ENCODE results near the gene GPC6.

Gene GPC6

GRCh38 chr13:93708308-93709075 lies 481.9 kb downstream of the GPC6 start:
- DNase-seq: no peak

- no peak for DNase-seq
These were observed 483.1 kb downstream of the GPC6 start for GRCh38 chr13:93709506-93710244.

GRCh38 chr13:93714171-93714570 lies 487.6 kb downstream of the GPC6 start:
- DNase-seq: no peak

- DNase-seq: no peak
These were observed 489.3 kb downstream of the GPC6 start for GRCh38 chr13:93715866-93716265.

- DNase-seq: no peak
These were observed 490.0 kb downstream of the GPC6 start for GRCh38 chr13:93716623-93717022.

- DNase-seq: no peak
These were observed 494.9 kb downstream of the GPC6 start for GRCh38 chr13:93721483-93721882.

GRCh38 chr13:93723316-93723715 lies 496.7 kb downstream of the GPC6 start:
- no peak for DNase-seq

- DNase-seq: no peak
These were observed 497.6 kb downstream of the GPC6 start for GRCh38 chr13:93724187-93724586.

GRCh38 chr13:93726173-93726957 lies 499.8 kb downstream of the GPC6 start:
- no peak for DNase-seq

GRCh38 chr13:93727211-93728141 lies 500.9 kb downstream of the GPC6 start:
- DNase-seq: no peak

GRCh38 chr13:93729383-93729782 lies 502.8 kb downstream of the GPC6 start:
- DNase-seq: no peak

- DNase-seq: no peak
These were observed 504.2 kb downstream of the GPC6 start for GRCh38 chr13:93730780-93731179.

- no peak for DNase-seq
These were observed 505.6 kb downstream of the GPC6 start for GRCh38 chr13:93732186-93732585.

- no peak for DNase-seq
These were observed 509.5 kb downstream of the GPC6 start for GRCh38 chr13:93736081-93736480.

GRCh38 chr13:93736909-93737308 lies 510.3 kb downstream of the GPC6 start:
- DNase-seq: no peak

GRCh38 chr13:93740334-93740733 lies 513.7 kb downstream of the GPC6 start:
- no peak for DNase-seq

- DNase-seq: no peak
These were observed 517.4 kb downstream of the GPC6 start for GRCh38 chr13:93744033-93744432.

- no peak for DNase-seq
These were observed 518.3 kb downstream of the GPC6 start for GRCh38 chr13:93744886-93745285.

- DNase-seq: no peak
These were observed 519.3 kb downstream of the GPC6 start for GRCh38 chr13:93745884-93746283.

GRCh38 chr13:93746589-93746988 lies 520.0 kb downstream of the GPC6 start:
- no peak for DNase-seq

- no peak for DNase-seq
These were observed 524.1 kb downstream of the GPC6 start for GRCh38 chr13:93750676-93751075.

- no peak for DNase-seq
These were observed 524.5 kb downstream of the GPC6 start for GRCh38 chr13:93751117-93751516.
